Ectodermal cell (in vitro differentiated cells): ENCODE data around the gene RC3H1.
"Not testable (repeated sequence)": the region's sequence is repeated elsewhere in the genome, so short reads cannot be mapped to it uniquely, and the experiment has no call there.

Source experiments
- H3K27ac ChIP-seq: 2 replicates; pipeline ENCODE4 v1.7.0; 2013; ENCODE audit warnings: mild to moderate bottlenecking, low read depth, low read length; ENCODE audit not compliant: insufficient read depth, poor library complexity, severe bottlenecking
- H3K27me3 ChIP-seq: 2 replicates; pipeline ENCODE4 v1.7.0; 2013; ENCODE audit warnings: mild to moderate bottlenecking, low read length; ENCODE audit not compliant: insufficient read depth, control insufficient read depth, poor library complexity, severe bottlenecking
- H3K36me3 ChIP-seq: one replicate; pipeline ENCODE4 v1.7.0; 2013; ENCODE audit warnings: low read length; ENCODE audit not compliant: control insufficient read depth, insufficient read depth
- H3K4me1 ChIP-seq: one replicate; pipeline ENCODE4 v1.7.0; 2013; ENCODE audit warnings: low read length; ENCODE audit not compliant: control insufficient read depth, insufficient read depth
- H3K4me3 ChIP-seq: 2 replicates; pipeline ENCODE4 v1.7.0; 2013; ENCODE audit warnings: low read depth, low read length, control low read depth; ENCODE audit not compliant: insufficient read depth
- H3K9me3 ChIP-seq: 2 replicates; pipeline ENCODE4 v1.7.0; 2013; ENCODE audit warnings: mild to moderate bottlenecking, low read length, moderate library complexity; ENCODE audit not compliant: control insufficient read depth
- WGBS, 2 experiments: methylation state at CpG; one replicate each; pipeline ENCODE4 v1.1.7; 2013; ENCODE audit warnings: missing lambda C conversion rate in 2 of 2; 5-methylcytosine and 5-hydroxymethylcytosine counted together

The RC3H1 gene

DNA sequence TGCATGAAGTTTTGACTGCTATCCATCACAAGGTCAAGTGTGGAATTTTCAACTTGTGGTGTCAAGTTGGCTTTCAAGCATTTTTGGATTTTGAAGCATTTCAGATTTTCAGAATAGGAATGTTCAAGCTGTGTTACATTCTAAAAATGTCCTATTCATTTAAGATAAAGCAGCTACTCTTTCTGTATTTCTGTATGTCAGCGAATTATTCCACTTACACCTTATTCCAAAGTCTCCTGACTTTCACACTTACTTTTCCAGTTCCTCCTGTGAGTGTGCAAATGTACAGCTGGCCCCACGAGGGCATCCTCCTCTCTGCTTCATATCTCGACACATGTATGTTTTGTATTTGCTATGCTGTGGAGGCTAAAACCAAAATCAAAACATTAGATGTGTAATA lies 51.9 kb downstream of the RC3H1 start:
- peaks cover 36% of the 10 kb centered on the region for H3K36me3 ChIP-seq

DNA sequence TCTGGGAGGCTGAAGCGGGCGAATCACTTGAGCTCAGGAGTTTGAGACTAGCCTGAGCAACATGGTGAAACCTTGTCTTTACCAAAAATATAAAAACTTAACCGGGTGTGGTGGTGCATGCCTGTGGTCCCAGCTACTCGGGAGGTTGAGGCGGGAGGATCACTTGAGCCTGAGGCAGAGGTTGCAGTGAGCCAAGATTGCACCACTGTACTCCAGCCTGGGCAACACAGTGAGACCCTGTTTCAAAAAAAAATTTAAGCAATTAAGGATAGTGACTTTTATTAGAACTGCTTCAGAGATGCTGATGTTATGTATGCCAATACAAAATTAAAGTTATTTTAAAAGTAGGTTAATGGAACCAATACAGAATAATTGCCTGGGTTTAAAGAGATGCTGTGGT lies 56.3 kb downstream of the RC3H1 start:
- 90 to 95% methylated on average over 5 of the region's 5 CpGs for WGBS, 2 experiments
- not testable (repeated sequence) for H3K27ac ChIP-seq, H3K27me3 ChIP-seq, H3K9me3 ChIP-seq, H3K4me3 ChIP-seq, H3K4me1 ChIP-seq
- peaks cover 41% of the 10 kb centered on the region for H3K36me3 ChIP-seq

More for the DNA sequence above, 51.9 kb downstream of the RC3H1 start:
- Histone ChIP-seq H3K27ac (no peak overlapping the region), H3K27me3 (no peaks in the 10 kb centered on the region), H3K9me3 (no peaks in the 10 kb centered on the region), H3K4me3 (no peak overlapping the region), H3K4me1 (no peaks in the 10 kb centered on the region)
- WGBS, 2 experiments = 97 to 100% methylated on average over 1 to 2 of the region's 3 CpGs

DNA sequence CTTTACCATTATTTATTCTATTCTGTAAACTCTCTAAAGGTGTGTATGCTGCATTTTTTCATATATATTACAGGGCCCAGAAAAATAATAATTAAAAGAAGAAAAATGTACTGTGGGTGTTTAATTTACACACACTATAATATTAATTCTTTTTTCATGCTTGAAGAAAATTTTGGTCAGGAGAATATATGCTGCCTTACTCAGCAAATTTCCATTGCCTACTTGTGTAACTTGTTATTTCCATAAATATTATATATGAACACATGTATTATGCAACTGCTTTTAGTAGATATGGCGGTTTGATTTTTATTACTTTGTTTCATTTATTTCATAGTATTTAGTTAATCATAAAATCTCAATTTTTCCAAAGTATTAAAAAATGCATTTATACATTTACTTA lies 58.7 kb downstream of the RC3H1 start:
- Histone ChIP-seq H3K4me3 (no peak overlapping the region), H3K27me3 (no peaks in the 10 kb centered on the region), H3K4me1 (no peaks in the 10 kb centered on the region), H3K27ac (no peak overlapping the region), H3K9me3 (no peaks in the 10 kb centered on the region), H3K36me3 (peaks cover 38% of the 10 kb centered on the region)
- WGBS, 2 experiments = no CpG with 5 or more reads among the region's 1 CpG

DNA sequence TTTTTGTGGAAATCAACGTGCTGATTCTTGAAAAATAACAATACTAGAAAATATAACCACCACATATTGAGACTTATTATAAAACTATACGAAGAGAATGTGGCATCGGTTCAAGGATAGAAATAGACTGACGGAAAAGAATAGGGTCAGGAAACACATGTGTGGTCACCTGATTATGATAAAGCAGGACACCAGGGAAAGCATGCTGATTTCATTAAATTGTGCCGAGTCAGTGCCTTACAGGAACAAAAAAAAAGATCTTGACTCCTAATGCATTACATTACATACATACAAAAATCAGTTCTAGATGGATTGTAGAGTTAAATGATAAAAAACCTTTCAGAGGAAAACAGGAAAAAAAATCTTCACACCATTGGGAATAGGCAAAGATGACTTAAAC lies 61.5 kb downstream of the RC3H1 start:
- WGBS, 2 experiments = 97 to 98% methylated on average over 5 of the region's 5 CpGs
- Histone ChIP-seq H3K36me3 (peaks cover 37% of the 10 kb centered on the region), H3K4me1 (no peaks in the 10 kb centered on the region), H3K4me3 (no peak overlapping the region), H3K27me3 (no peaks in the 10 kb centered on the region), H3K27ac (no peak overlapping the region), H3K9me3 (no peaks in the 10 kb centered on the region)

DNA sequence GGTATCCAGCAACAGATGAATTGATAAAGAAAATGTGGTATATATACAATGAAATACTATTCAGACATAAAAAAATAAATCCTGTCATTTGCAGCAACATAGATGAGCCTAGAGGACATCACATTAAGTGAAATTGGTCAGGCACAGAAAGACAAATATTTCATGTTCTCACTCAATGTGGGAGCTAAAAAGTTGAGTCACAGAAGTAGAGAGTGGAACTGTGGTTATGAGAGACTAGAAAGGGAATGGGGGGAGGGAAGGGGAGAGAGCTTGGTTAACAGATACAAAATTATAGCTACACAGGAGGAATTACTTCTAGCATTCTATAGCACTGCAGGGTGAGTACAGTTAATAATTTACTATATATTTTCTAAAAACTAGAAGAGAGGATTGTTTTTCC lies 68.0 kb downstream of the RC3H1 start:
- Histone ChIP-seq H3K9me3 (no peaks in the 10 kb centered on the region), H3K36me3 (peaks cover 33% of the 10 kb centered on the region), H3K27ac (no peak overlapping the region), H3K4me3 (no peak overlapping the region), H3K27me3 (no peaks in the 10 kb centered on the region), H3K4me1 (no peaks in the 10 kb centered on the region)

DNA sequence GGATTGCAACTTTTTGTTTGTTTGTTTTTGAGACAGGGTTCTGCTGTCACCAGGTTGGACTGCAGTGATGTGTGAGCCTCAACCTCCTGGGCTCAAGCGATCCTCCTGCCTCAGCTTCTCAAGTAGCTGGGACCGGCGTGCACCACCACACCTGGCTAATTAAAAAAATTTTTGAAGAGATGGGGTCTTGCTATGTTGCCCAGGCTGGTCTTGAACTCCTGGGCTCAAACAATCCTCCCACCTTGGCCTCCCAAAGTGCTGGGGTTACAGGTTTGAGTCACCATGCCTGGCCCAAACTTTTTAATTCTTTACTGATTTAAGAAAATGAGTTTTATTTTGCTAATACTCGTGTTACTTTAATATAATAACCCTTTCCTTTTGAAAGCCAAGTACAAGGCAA lies 73.6 kb downstream of the RC3H1 start:
- no peaks in the 10 kb centered on the region for H3K4me1 ChIP-seq
- WGBS, 2 experiments = 93 to 95% methylated on average over 4 of the region's 4 CpGs
- peaks cover 41% of the 10 kb centered on the region for H3K36me3 ChIP-seq

DNA sequence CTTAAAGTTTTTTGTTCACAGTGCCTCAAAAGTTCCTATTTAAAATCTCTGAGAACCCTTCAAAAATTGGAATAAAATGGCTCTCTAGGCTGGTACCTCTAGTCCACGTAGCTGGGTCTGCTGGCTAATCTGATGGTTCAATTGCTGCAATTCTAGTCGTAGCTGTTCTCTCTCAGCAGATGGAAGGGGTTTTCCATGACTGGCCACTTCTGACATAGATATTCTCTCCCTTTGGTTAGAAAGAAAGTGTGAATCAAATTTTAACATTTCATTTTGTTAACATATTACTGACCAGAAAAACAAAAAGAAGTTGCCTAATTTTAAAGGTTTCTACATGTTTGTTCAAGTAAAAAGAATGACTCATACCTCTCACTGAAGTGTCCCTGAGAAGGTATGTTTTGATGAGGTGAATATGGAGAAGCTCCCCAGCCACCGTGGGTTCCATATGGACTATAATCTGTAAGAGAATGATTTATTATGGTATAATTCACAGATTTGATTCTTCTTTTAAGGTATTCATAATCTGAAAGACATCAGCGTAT lies 75.7 kb downstream of the RC3H1 start:
- Histone ChIP-seq H3K27me3 (no peaks in the 10 kb centered on the region), H3K27ac (no peak overlapping the region), H3K4me1 (no peaks in the 10 kb centered on the region), H3K36me3 (peaks cover 58% of the 10 kb centered on the region), H3K9me3 (no peaks in the 10 kb centered on the region), H3K4me3 (no peak overlapping the region)
- 94 to 98% methylated on average over 2 to 4 of the region's 4 CpGs for WGBS, 2 experiments

More for the DNA sequence above, 73.6 kb downstream of the RC3H1 start:
- Histone ChIP-seq H3K9me3 (no peaks in the 10 kb centered on the region), H3K4me3 (no peak overlapping the region), H3K27ac (no peak overlapping the region), H3K27me3 (no peaks in the 10 kb centered on the region)

DNA sequence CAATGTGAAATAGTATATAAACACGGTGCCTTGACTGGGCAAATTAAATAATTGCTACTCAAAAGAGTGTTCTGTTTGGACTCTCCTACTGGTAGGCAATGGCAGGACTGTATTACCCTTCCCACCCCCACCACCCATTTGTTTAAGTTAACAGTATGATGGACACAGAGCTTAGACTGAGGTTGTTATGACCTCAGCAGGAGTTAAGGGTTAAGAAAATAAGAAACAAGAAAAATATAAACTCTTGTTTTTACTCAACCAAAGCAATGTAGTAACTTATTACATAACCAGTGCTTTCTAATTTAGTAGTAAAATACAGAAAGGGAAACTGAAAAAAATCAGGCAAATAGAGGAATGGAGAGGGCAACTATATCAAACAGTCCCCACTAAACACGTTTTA lies 85.1 kb downstream of the RC3H1 start:
- peaks cover 2% of the 10 kb centered on the region for H3K4me1 ChIP-seq
- H3K27ac ChIP-seq = no peak overlapping the region
- H3K4me3 ChIP-seq = no peak overlapping the region
- H3K9me3 ChIP-seq = no peaks in the 10 kb centered on the region
- H3K36me3 ChIP-seq = peaks cover 18% of the 10 kb centered on the region
- H3K27me3 ChIP-seq = no peaks in the 10 kb centered on the region
- WGBS, 2 experiments = 89 to 93% methylated on average over 1 to 2 of the region's 2 CpGs

DNA sequence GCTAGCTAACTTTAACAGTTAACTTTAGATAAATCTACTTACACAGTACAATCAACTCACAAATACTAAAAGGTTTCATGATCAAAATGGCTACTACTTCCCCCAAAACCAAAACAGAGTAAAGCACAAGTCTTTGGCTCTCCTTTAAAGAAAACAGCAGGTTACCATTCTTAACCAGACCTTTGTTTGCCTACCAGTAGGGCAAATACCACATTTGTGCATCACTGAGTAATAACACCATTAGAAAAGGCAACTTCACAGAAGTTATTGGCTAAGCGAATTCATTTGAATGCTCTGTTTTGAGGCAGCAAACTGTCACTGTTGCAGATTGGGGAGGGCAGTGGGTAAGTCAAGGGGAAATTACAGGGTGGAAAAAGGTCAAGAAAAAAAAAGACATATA lies 87.7 kb downstream of the RC3H1 start:
- no peak overlapping the region for H3K4me3 ChIP-seq
- WGBS, 2 experiments = 56 to 64% methylated on average over 1 of the region's 1 CpG
- H3K9me3 ChIP-seq = no peaks in the 10 kb centered on the region
- H3K36me3 ChIP-seq = peaks cover 5% of the 10 kb centered on the region
- no peak overlapping the region for H3K27ac ChIP-seq
- H3K4me1 ChIP-seq = peaks cover 2% of the 10 kb centered on the region
- H3K27me3 ChIP-seq = no peaks in the 10 kb centered on the region

DNA sequence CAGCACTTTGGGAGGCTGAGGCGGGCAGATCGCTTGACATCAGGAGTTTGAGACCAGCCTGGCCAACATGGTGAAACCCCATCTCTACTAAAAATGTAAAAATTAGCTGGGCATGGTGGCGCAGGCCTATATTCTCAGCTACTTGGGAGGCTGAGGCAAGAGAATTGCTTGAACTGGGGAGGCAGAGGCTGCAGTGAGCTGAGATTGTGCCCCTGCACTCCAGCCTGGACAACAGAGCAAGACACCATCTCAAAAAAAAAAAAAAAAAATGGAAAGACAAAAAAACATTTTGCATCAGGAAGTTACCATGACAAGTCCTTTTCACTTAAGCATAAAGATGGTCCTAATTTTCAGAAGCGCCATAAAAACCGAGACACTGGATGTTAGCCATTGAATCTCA lies 91.6 kb downstream of the RC3H1 start:
- H3K4me1 ChIP-seq, H3K27ac ChIP-seq, H3K27me3 ChIP-seq, H3K9me3 ChIP-seq, H3K4me3 ChIP-seq, H3K36me3 ChIP-seq: not testable (repeated sequence)
- 94 to 98% methylated on average over 5 of the region's 5 CpGs for WGBS, 2 experiments
